GM12801 (cell line): ENCODE measurements around the gene DHDH.

Experiments used
- CTCF ChIP-seq: IDR thresholded peaks from one replicate; pipeline ENCODE4 v1.5.1; 2011; ENCODE audit warnings: control low read depth; ENCODE audit not compliant: insufficient read length; ENCODE audit errors: extremely low read depth

The DHDH gene

GRCh38 chr19:48925240-48925843, 8.2 kb upstream of the DHDH start:
- no peak for TF ChIP-seq CTCF

- TF ChIP-seq CTCF = no peak
These were observed 6.6 kb upstream of the DHDH start for GRCh38 chr19:48926909-48927308.

- no peak for TF ChIP-seq CTCF
These were observed 5.1 kb upstream of the DHDH start for GRCh38 chr19:48928164-48929025.

- TF ChIP-seq CTCF = no peak
These were observed 1.3 kb downstream of the DHDH start for GRCh38 chr19:48934837-48935236.

GRCh38 chr19:48935864-48936263, 2.4 kb downstream of the DHDH start:
- no peak for TF ChIP-seq CTCF

GRCh38 chr19:48938256-48938655, 4.8 kb downstream of the DHDH start:
- no peak for TF ChIP-seq CTCF

- TF ChIP-seq CTCF = no peak
These were observed 7.4 kb downstream of the DHDH start for GRCh38 chr19:48940902-48941301.
